H1 (cell line): ENCODE results near the gene ADAM23. TPM values are rescaled to one million over a fixed set of nuclear protein-coding genes. Genes with fewer than 3 reads are reported as not detected.

Experiments
- CTCF ChIA-PET: fragments of 300-600 bp; sonication (Branson Sonifier 250); formaldehyde crosslinking; loops from one replicate; lab custom pipeline; 2021; ENCODE audit not compliant: partially characterized antibody; lab: Charles Lee
- POLR2A ChIA-PET: fragments of 300-600 bp; sonication (Branson Sonifier 250); formaldehyde crosslinking; loops from one replicate; lab custom pipeline; 2021; ENCODE audit warnings: inconsistent platforms; ENCODE audit not compliant: partially characterized antibody; lab: Charles Lee
- DNase-seq, 2 experiments: peaks; one replicate each; pipeline versions ENCODE4 v3.0.0 to v3.0.0-alpha.2; 2010 to 2022; ENCODE audit warnings: low spot score in 2 of 2, low read depth in 1 of 2, mixed read lengths in 1 of 2
- FAIRE-seq: peaks from 2 replicates; lab custom pipeline; 2011; peaks lifted over from hg19 to GRCh38; lab: Jason Lieb, UNC
- H2AFZ ChIP-seq: 2 replicates; pipeline ENCODE4 v1.8.1; 2012; ENCODE audit warnings: low read length, inconsistent platforms
- H2AK5ac ChIP-seq: 2 replicates; pipeline ENCODE4 v1.6.1; 2013; ENCODE audit warnings: low read depth, low read length
- H2BK120ac ChIP-seq: replicated peaks from 2 replicates; pipeline ENCODE3; 2013; ENCODE audit warnings: low read depth, low read length, inconsistent platforms
- H2BK12ac ChIP-seq: 2 replicates; pipeline ENCODE4 v1.6.1; 2013; ENCODE audit warnings: low read depth, low read length
- H2BK15ac ChIP-seq: 2 replicates; pipeline ENCODE4 v1.6.1; 2013; ENCODE audit warnings: low read length
- H2BK20ac ChIP-seq: 2 replicates; pipeline ENCODE4 v1.6.1; 2013; ENCODE audit warnings: low read length
- H2BK5ac ChIP-seq: 2 replicates; pipeline ENCODE4 v1.6.1; 2013; ENCODE audit warnings: low read depth, low read length
- H3K14ac ChIP-seq: 2 replicates; pipeline ENCODE4 v1.6.1; 2013; ENCODE audit warnings: inconsistent platforms; ENCODE audit not compliant: insufficient read length
- H3K18ac ChIP-seq: 2 replicates; pipeline ENCODE4 v1.6.1; 2013; ENCODE audit warnings: low read length; ENCODE audit errors: extremely low read depth
- H3K23ac ChIP-seq: 2 replicates; pipeline ENCODE4 v1.6.1; 2013; ENCODE audit warnings: inconsistent platforms; ENCODE audit not compliant: insufficient read length
- H3K23me2 ChIP-seq: 2 replicates; pipeline ENCODE4 v1.6.1; 2013; ENCODE audit warnings: low read depth, low read length
- H3K27ac ChIP-seq: 2 replicates; pipeline ENCODE4 v1.6.1; 2011; ENCODE audit warnings: low read depth, low read length, inconsistent platforms
- H3K27me3 ChIP-seq, 4 experiments: replicated peaks in 1 of 4; 1 replicate in 1 of 4; 2 replicates in 3 of 4; pipeline versions ENCODE4 v1.6.1 to v1.8.1; 2011 to 2013; ENCODE audit warnings: low read length in 3 of 4, mild to moderate bottlenecking in 3 of 4, inconsistent platforms in 2 of 4, mixed read lengths in 2 of 4, moderate library complexity in 1 of 4; ENCODE audit not compliant: control insufficient read depth in 3 of 4, insufficient read depth in 3 of 4; ENCODE audit errors: extremely low read depth in 1 of 4
- H3K36me3 ChIP-seq, 4 experiments: 2 replicates each; pipeline versions ENCODE4 v1.6.1 to v1.8.1; 2011 to 2013; ENCODE audit warnings: mild to moderate bottlenecking in 4 of 4, low read length in 3 of 4, moderate library complexity in 2 of 4, control low read depth in 1 of 4, inconsistent platforms in 1 of 4; ENCODE audit not compliant: insufficient read depth in 4 of 4, control insufficient read depth in 2 of 4
- H3K4ac ChIP-seq: replicated peaks from 2 replicates; pipeline ENCODE3; 2013; ENCODE audit warnings: low read length, low read depth, mixed read lengths, inconsistent platforms; ENCODE audit not compliant: insufficient read length
- H3K4me1 ChIP-seq, 4 experiments: replicated peaks in 1 of 4; 1 replicate in 1 of 4; 2 replicates in 3 of 4; pipeline versions ENCODE4 v1.6.1 to v1.8.1; 2011 to 2013; ENCODE audit warnings: low read length in 3 of 4, inconsistent platforms in 2 of 4, mixed read lengths in 1 of 4; ENCODE audit not compliant: insufficient read depth in 4 of 4, control insufficient read depth in 3 of 4
- H3K4me2 ChIP-seq, 2 experiments: 2 replicates each; pipeline versions ENCODE4 v1.6.1 to v1.8.1; 2011 to 2013; ENCODE audit warnings: low read depth in 2 of 2, low read length in 2 of 2, control low read depth in 1 of 2, inconsistent platforms in 1 of 2, mild to moderate bottlenecking in 1 of 2; ENCODE audit not compliant: insufficient read depth in 1 of 2
- H3K4me3 ChIP-seq, 4 experiments: fragments of 200-600, 300-600 bp in 1 of 4; sonication (generic), shearing (Covaris generic), sonication (Bioruptor Twin) in 1 of 4; 2 replicates each; pipeline versions ENCODE4 v1.5.1 to v1.8.1; 2011 to 2016; ENCODE audit warnings: low read length in 4 of 4, low read depth in 3 of 4, control low read depth in 2 of 4, inconsistent platforms in 2 of 4, mild to moderate bottlenecking in 2 of 4, mixed read lengths in 1 of 4, moderate library complexity in 1 of 4; ENCODE audit not compliant: insufficient read depth in 2 of 4; ENCODE audit errors: extremely low read depth in 1 of 4
- H3K56ac ChIP-seq: replicated peaks from 2 replicates; pipeline ENCODE3; 2013; ENCODE audit warnings: low read depth, mild to moderate bottlenecking, mixed read lengths, low read length, inconsistent platforms; ENCODE audit not compliant: insufficient read length
- H3K79me1 ChIP-seq: 2 replicates; pipeline ENCODE4 v1.6.1; 2013; ENCODE audit warnings: low read depth, low read length, control low read depth
- H3K79me2 ChIP-seq, 2 experiments: 2 replicates each; pipeline versions ENCODE4 v1.6.1 to v1.8.1; 2012 to 2013; ENCODE audit warnings: low read length in 2 of 2, mild to moderate bottlenecking in 2 of 2, inconsistent platforms in 1 of 2; ENCODE audit not compliant: insufficient read depth in 2 of 2, control insufficient read depth in 1 of 2
- H3K9ac ChIP-seq, 4 experiments: replicated peaks in 1 of 4; 1 replicate in 1 of 4; 2 replicates in 3 of 4; pipeline versions ENCODE4 v1.6.1 to v1.8.1; 2011 to 2013; ENCODE audit warnings: low read depth in 3 of 4, low read length in 3 of 4, control low read depth in 2 of 4, mild to moderate bottlenecking in 2 of 4, moderate library complexity in 2 of 4, inconsistent platforms in 1 of 4; ENCODE audit errors: extremely low read depth in 1 of 4
- H3K9me3 ChIP-seq, 2 experiments: 2 replicates each; pipeline versions ENCODE4 v1.6.1 to v1.8.1; 2012 to 2013; ENCODE audit warnings: mild to moderate bottlenecking in 2 of 2, moderate library complexity in 2 of 2, control low read depth in 1 of 2, inconsistent platforms in 1 of 2, low read depth in 1 of 2, low read length in 1 of 2, mixed read lengths in 1 of 2; ENCODE audit not compliant: insufficient read depth in 2 of 2
- H4K20me1 ChIP-seq, 2 experiments: replicated peaks in 1 of 2; 2 replicates each; pipeline versions ENCODE3 to v1.8.1; 2011 to 2013; ENCODE audit warnings: inconsistent platforms in 2 of 2, low read length in 2 of 2, mild to moderate bottlenecking in 1 of 2; ENCODE audit not compliant: insufficient read depth in 2 of 2, control insufficient read depth in 1 of 2
- H4K5ac ChIP-seq: 2 replicates; pipeline ENCODE4 v1.6.1; 2013; ENCODE audit warnings: low read length, low read depth, mixed read lengths, inconsistent platforms; ENCODE audit not compliant: insufficient read length
- H4K8ac ChIP-seq: 2 replicates; pipeline ENCODE4 v1.8.0; 2013; ENCODE audit warnings: mild to moderate bottlenecking, moderate library complexity, low read length, inconsistent platforms; ENCODE audit not compliant: insufficient read depth; ENCODE audit errors: extremely low read depth
- H4K91ac ChIP-seq: replicated peaks from 2 replicates; pipeline ENCODE3; 2013; ENCODE audit warnings: low read length, mixed read lengths, inconsistent platforms; ENCODE audit not compliant: insufficient read length
- POLR2A ChIP-seq, 2 experiments: IDR thresholded peaks; 1 replicate in 1 of 2; 2 replicates in 1 of 2; pipeline ENCODE4 v1.6.1; 2011; ENCODE audit warnings: low read depth in 2 of 2, low read length in 2 of 2, mild to moderate bottlenecking in 2 of 2; ENCODE audit errors: control extremely low read depth in 1 of 2
- WGBS, 2 experiments: shearing (Covaris generic) in 1 of 2; methylation state at CpG; one replicate each; pipeline versions ENCODE4 v1.1.6 to v1.1.7; 2013 to 2015; ENCODE audit warnings: low lambda C conversion rate in 2 of 2, mixed read lengths in 2 of 2, inconsistent platforms in 1 of 2, low coverage in 1 of 2, missing lambda C conversion rate in 1 of 2; ENCODE audit not compliant: insufficient replicate concordance in 2 of 2, insufficient coverage in 1 of 2, insufficient read length in 1 of 2; ENCODE audit errors: extremely low coverage in 1 of 2, missing lambda C conversion rate in 1 of 2; 5-methylcytosine and 5-hydroxymethylcytosine counted together
- polyA plus RNA-seq, 7 experiments: library from polyadenylated mRNA; depleted of rRNA in 3 of 7; stranded (reverse) in 5 of 7; unstranded in 2 of 7; fragments of >200 nt in 5 of 7; fragments of 200-250 nt in 2 of 7; gene quantifications; 1 replicate in 5 of 7; 2 replicates in 1 of 7; 4 replicates in 1 of 7; pipeline versions ENCODE4 v1.2.1 to v1.2.3, GENCODE V29; 2011 to 2013; ENCODE audit warnings: missing spikeins in 2 of 7, mixed read lengths in 2 of 7
- total RNA-seq: library from RNA; stranded (reverse); fragmentation: NEBNext Ultra II Directional; extraction: Animal tissue kit (Norgen Biotek cat#: 25700); gene quantifications from 2 replicates; pipeline ENCODE4 v1.2.1, GENCODE V29; 2021

The ADAM23 gene
- total and polyA plus RNA-seq, 2 of the 8 experiments (the other 6 are each of a cell fraction or from before 2014, with no cell fraction given) = 9.9 to 20.8 TPM

- Histone ChIP-seq H3K9me3 (peaks cover 0 to 5% of the 10 kb centered on the region in 2 experiments; a peak in 1 of 4 replicates), H3K4me2 (no peak overlapping the region), H3K79me1 (no peaks in the 10 kb centered on the region), H3K27me3 (0 out of 7 replicates have a peak, but pooled peaks cover 0 to 2% (median 0%) of the 10 kb centered on the region in 4 experiments), H3K23ac (no peak overlapping the region), H2AFZ (no peak overlapping the region), H2BK20ac (no peak overlapping the region), H2BK12ac (peak overlapping the region; percentile 22; the same call in 1 of the 2 replicates), H2BK5ac (no peak overlapping the region), H3K4me1 (peaks cover 0 to 3% (median 0%) of the 10 kb centered on the region in 4 experiments; a peak in 1 of 7 replicates), H2AK5ac (no peak overlapping the region), H4K20me1 (no peaks in the 10 kb centered on the region), H3K27ac (no peak overlapping the region), H4K5ac (no peak overlapping the region), H4K91ac (no peak overlapping the region), H2BK15ac (no peak overlapping the region), H3K4ac (no peak overlapping the region), H3K79me2 (no peaks in the 10 kb centered on the region), H3K4me3 (no peak overlapping the region), H3K23me2 (0 out of 2 replicates have a peak, but pooled peaks cover 2% of the 10 kb centered on the region), H3K9ac (no peak overlapping the region), H2BK120ac (no peak overlapping the region), H3K18ac (no peak overlapping the region), H3K56ac (no peak overlapping the region), H3K14ac (no peak overlapping the region), H4K8ac (no peak overlapping the region), H3K36me3 (no peaks in the 10 kb centered on the region; a peak in 2 of 8 replicates)
- no peak for DNase-seq
- no peak for TF ChIP-seq POLR2A (IDR thresholded peaks at IDR 0.05; ENCODE audit: control extremely low read depth in 1 of 2, low read depth in 2 of 2, low read length in 2 of 2)
- ChIA-PET POLR2A (interaction anchor here (0.8 kb wide), 1 partner anchor 10 kb away, joined by 3 read pairs; no protein-coding TSS in a partner anchor), CTCF (interaction anchor here (0.6 kb wide), 1 partner anchor 1693 kb away, joined by 3 read pairs; no protein-coding TSS in a partner anchor)
- WGBS, 2 experiments = 89 to 100% methylated on average over 1 to 4 of the region's 4 CpGs
- no peak for FAIRE-seq
Observed at GRCh38 chr2:206482633-206483032, 39.3 kb downstream of the ADAM23 start.
